Breast epithelium (tissue), 3 donors: Measurements from ENCODE around the gene CAPG.

Experiments used
- CTCF ChIP-seq, 3 donors: fragments of 450-650 bp; IDR thresholded peaks; one replicate each; pipeline ENCODE4 v1.5.1; 2016 to 2017; ENCODE audit warnings: antibody characterized with exemption in 3 of 3, mild to moderate bottlenecking in 3 of 3, moderate library complexity in 3 of 3
- POLR2A ChIP-seq: fragments of 450-650 bp; IDR thresholded peaks from one replicate; pipeline ENCODE4 v1.6.1; 2016; ENCODE audit warnings: antibody characterized with exemption, mild to moderate bottlenecking, moderate library complexity
- POLR2AphosphoS5 ChIP-seq, 3 donors: sonication (generic); formaldehyde crosslinking; IDR thresholded peaks; one replicate each; pipeline ENCODE4 v1.6.1; 2017; ENCODE audit warnings: antibody characterized with exemption in 3 of 3

GRCh38 chr2:85356186-85356585 lies 54.0 kb downstream of the CAPG start:
- no peak for TF ChIP-seq CTCF (IDR thresholded peaks at IDR 0.05)
- TF ChIP-seq POLR2A = no peak
- no peak for TF ChIP-seq POLR2AphosphoS5 (IDR thresholded peaks at IDR 0.05)
